Measurements from ENCODE around the gene MTAP.

MTAP gene

DNA sequence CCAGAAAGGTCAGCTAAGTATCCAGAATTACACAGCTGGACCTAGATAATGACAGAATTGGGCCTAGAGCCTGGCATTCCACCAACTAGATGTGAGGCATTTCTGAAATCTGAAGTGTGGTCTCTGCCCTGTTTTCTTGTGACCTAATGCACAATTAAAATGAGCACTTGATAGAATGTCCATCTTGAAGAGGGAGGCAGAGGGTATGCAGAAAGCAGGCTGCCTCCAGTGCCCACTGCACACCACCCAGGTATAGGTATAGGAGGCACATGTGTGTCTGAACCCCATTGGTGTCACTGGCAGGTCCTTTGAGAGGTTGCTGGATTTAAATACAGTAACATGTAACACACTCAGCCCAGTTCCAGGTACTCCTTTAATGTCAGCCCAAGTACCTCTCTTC lies 2.4 kb downstream of the MTAP start:
- no peak for DNase-seq (ENCODE audit: low read depth in 2 of 2)

DNA sequence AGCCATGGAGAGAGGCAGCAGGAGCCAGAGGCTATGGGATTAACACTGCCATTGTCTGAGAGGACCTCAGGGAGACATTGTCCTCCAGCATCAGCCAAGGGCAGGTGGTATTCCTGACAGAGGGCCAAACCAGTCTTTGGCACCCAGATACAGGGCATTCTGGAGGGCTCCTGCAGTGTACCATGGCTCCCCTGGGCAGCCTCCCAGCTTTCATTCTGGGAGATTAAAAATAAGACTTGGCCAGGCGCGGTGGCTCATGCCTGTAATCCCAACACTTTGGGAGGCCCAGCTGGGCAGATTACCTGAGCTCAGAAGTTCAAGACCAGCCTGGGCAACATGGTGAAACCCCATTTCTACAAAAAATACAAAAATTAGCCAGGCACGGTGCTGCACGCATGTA lies 4.2 kb downstream of the MTAP start:
- DNase-seq (ENCODE audit: low read depth in 2 of 2): no peak

DNA sequence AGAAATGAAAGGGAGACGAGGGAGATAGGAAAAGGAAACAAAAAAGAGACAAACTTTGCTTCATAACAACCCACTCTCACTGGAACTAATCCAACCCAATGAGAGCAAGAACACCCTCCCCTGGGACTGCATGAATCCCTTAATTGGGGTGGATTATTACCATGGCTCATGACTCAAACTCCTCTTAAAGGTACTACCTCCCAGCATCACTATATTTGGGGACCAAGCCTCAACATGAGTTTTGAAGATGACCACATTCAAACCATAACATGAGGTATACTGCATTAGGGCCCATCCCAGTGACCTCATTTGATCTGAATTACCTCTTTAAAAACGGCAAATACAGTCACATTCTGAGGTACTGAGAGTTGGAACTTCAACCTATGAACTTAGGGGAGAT lies 8.0 kb downstream of the MTAP start:
- DNase-seq (ENCODE audit: low read depth in 2 of 2): no peak

DNA sequence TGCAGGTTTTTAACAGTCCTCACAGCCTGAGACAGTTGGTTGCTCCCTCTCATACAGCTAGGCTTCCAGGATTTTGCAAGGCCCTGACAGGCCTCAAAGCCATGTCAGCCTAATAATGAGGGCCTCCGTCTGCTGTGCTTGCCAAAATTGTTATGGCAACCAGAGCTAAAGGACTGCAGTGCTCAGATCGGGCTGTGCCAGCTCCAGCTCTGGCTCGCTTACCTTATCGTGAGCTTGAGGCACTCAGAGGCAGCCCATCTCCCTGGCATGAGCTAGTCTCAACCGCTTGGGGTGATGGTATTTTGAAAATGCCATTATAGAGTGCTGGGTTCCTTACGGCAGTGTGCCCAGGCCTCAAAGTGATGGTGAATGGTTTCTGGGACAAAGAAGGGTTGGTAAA lies 8.4 kb downstream of the MTAP start:
- DNase-seq (ENCODE audit: low read depth in 2 of 2): no peak

DNA sequence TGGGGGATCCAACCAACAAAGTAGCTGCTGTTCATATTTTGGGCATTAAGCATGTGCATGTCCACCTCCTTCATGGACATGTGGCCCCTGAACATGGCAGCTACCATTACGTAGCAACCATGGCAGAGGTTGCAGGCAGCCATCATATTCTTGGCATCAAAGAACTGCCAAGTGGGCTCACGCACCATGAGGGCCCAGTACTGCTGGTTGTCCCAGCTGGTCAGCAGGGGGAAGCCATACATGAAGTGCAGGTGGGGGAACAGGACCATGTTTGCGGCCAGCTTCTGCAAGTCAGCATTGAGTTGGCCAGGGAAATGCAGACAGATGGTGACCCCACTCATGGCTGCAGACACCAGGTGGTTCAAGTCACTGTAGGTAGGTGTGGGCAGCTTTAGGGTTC lies 9.5 kb downstream of the MTAP start:
- no peak for DNase-seq (ENCODE audit: low read depth in 2 of 2)

DNA sequence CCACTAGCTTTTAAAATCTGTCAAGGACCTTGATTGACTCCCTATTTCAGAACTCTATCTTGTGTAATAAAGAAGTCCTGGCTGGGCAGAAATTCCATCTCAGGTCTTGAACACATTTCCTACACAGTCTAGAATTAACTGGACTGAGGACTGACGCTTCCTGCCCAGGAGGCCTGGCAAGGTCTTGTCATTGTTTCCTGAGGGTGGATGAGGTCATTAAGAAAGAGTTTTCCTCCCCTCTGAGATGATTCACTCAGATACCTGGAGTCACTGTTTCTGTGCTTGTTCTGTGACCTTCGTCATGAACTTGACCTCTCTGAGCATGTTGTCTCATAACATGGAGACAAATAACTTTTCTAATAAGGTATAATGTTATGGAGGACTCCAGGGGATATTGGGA lies 10.0 kb downstream of the MTAP start:
- no peak for DNase-seq (ENCODE audit: low read depth in 2 of 2)

DNA sequence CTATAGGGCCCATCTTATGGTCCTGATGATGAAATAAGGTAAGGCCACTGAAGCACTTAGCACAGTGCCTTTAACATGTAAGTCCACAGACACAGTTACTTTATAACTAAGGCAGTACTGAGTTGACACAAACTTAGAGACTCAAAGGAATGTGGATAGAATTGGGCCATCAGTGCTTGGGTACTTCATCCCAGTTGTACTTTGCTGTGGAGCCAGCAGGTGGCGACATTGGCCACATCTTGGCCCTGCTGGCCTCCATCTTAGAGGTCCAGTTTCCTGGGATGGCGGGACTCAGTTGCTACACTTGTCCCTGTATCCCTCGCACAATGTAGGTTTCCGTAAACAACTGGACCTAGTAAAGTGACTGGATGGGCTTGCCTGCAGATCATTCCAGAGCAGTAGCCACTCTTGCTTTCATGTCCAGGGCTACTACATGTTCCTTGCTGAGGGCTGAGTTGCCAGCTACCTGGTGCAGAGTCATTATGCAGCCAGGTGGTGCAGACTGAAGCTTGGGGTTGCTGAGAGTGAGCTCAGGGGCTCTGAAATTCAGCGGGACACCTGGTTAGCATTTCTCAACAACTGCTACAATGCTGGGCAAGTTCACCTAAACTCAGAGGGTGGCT lies 10.6 kb downstream of the MTAP start:
- no peak for DNase-seq (ENCODE audit: low read depth in 2 of 2)

DNA sequence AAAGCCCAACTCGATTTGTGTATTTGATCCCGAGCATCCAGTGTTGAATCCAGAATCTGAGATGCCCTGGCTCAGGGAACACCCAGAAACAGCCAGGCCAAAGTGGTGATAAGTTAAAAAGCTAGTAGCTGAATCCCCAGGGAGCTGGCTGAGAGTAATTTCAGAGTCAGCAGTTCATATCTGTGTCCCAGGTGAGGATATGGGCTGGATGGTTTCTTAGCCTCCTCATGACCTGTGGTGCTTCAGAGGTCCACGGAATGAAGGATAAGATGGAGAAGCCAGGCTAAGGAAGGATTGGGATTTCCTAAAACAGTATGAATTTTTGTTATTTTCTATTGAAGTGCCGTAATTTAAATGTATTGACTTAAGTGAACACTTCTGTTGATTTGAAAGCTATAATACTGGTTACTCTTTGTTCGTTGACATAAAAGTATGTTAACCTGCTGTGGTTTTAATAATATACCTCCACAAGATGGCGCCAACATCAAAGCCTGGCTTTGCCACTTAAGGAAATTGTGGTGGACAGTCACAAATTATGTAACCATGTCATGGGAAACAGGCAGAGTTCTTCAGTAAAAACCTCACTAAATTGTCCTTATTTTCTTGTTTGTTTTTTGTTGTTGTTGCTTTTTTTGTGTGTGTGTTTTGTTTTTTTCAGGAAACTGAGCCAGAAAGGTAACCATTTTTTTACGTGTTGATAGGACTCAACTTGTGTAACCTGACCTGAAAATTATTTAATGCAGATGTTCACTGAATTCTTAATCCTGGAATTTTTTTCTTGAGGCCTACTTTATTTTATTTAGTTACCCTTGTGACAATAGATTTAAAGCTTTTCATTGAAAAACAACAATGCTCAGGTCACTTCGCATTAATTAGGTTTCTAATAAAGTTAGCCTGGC lies 11.4 kb downstream of the MTAP start:
- DNase-seq (ENCODE audit: low read depth in 2 of 2): no peak

DNA sequence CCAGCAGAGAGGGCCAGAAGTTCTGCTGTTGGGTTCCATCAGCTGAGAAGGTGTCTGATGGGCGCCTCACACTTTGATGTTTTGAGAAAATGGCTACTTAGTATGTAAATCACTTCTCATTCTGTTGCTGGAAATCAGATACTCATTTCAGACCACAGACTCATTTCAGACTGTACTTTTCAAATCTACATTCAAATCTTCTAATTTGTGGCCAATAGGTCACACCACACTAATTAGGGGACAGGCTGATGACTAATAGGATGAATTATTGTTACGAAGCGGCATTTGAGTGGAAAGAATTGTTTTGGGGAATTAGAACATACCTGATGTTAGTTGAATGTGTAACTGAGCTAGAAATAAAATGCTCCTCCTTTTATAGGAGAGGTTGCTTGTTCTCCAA lies 13.2 kb downstream of the MTAP start:
- DNase-seq (ENCODE audit: low read depth in 2 of 2): no peak

DNA sequence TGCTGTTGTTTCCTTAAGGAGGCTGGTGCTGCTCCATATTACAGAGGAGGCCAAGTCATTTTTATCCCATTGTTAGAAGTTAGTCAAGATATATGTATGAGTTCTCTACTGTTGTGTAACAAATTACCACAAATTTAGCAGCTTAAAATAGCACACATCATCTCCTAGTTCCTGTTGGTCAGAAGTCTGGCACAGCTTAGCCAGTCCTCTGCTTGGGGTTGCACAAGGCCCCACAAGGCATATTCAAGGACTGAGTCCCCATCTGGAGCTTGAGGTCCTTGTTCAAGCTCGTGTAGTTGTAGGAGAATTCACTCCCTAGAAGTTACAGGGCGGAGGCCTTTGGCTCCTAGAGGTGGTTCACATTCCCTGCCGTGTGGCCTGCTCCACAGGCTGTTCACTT lies 14.7 kb downstream of the MTAP start:
- no peak for DNase-seq (ENCODE audit: low read depth in 2 of 2)

DNA sequence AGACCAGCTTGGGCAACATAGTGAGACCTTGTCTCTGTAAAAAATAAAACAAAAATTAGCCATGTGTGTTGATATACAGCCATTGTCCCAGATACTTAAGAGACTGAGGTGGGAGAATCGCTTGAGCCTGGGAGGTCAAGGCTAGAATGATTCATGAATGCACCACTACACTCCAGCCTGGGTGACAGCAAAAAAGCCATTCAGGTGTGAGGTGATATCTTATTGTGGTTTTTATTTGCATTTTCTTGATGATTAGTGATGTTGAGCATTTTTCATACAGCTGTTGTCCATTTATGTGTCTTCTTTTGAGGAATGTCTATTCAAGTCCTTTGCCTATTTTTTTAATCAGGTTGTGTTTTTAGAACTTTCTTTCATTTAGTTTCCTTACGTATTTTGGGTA lies 23.2 kb downstream of the MTAP start:
- DNase-seq (ENCODE audit: low read depth in 2 of 2): no peak

DNA sequence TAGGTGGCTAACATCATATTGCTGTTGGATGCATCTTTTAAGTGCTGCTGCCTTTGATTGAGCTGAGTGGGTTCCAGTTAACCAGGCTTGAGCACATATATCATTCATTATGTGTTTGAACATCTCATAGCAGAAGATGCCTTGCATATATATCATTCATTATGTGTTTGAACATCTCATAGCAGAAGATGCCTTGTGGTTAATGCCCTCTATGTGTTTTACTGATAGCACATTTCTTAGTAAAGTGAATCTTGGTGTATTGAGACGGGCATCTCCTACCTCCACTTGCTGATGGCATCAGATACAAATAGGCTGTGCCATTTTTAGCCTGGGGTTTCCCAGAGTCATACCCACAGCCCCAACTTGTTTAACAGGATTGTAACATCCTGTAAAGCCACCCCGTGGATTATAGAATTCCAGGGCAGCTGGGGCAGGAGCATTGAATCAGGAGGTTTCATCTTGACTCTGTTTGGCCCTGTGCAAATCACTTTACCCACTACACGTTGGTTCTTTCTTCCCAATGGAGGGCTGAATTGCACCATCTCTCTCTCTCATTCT lies 26.5 kb downstream of the MTAP start:
- DNase-seq (ENCODE audit: low read depth in 2 of 2): no peak

DNA sequence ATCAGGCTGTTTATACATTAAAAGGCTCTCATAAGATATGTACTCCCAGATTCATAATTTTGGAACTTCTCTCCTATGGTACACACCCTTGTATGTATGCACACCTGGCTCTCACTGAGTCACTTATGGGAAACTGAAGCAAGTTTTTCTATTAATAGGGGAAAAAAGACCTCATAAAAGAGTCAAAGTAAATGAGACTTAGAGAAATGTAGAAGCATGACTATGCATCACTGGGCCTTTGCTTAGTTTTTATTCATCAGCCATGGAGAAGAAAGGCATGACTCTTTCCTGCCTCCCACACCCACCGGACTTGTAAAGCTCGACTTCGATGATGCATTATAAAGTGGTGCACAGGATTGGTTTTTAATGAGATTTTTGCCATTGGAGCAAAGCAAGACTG lies 28.2 kb downstream of the MTAP start:
- DNase-seq (ENCODE audit: low read depth in 2 of 2): no peak

DNA sequence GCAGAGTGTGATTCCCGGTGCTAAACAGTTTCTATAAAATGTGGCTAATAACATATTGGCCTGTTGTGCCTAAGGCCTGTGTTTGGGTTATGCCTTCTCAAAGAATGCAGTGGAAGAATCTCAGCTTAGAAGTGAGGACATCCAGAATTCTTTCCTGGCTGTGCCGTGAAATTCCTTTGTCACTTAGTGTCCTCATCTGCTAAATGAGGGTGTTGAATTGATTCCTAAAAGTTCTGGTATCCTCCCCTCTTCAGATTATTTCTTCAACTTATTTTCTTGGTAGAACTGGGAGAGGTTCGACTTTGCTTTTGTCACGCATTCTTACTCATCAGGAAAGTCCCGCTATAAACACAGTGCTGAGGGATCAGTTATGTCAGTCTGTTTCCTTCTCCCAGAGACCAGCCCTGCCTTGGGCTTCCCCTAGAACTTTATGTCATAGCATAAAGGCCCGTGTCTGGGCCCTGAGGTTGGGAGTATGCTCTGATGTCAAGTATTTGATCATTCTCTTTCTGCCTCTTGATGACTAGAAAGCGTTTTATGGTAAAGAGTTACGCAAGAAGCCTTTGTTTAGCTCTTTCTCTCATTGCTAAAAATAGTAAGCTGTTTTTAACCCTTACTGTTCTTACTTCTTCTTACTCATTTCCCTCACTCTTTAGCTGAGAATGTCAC lies 29.5 kb downstream of the MTAP start:
- peak in 1 of 2 experiments; percentile 45 for DNase-seq (ENCODE audit: low read depth in 2 of 2)

DNA sequence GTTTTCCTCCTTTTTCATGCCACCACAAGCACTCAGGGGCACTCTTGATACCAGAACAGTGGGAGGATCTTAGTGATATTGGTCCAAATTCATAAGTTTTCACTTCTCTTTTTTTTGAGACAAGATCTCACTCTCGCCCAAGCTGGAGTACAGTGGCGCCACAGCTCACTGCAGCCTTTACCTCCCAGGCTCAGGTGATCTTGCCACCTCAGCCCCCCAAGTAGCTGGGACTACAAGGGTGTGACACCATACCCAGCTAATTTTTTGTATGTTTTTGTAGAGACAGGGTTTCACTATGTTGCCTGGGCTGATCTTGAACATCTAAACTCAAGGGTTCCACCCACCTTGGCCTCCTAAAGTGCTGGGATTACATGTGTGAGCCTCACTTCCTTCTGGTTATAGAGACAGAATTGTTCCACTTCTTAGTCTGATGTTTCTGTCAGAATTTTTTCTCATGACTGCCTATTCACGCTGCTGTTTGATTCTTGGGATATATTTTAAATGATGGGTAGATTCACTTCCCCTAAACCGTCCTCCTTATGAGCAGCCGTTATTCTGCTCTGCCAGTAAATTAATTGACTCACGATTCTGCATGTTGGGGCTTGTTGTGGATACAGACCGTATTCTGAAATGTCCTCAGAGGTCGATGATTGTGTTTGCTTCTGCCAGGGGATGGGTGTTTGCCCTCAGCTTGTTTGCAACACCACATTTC lies 30.8 kb downstream of the MTAP start:
- DNase-seq (ENCODE audit: low read depth in 2 of 2): no peak

DNA sequence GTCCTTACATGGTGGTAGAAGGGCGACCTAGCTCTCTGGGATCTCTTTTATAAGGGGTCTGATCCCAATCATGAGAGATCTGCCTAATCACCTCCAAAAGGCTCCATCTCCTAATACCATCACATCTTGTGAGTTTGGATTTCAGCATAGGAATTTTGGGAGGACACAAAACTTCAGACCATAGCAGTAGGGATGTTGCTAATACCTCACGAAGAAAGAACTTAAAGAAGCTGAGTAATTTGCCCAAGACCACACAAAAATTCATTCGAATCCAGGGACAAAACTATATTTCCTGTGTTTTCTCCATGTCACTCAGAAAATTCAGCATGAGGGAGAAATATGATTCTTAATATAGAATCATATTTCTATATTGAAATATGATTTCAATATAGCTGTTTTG lies 32.7 kb downstream of the MTAP start:
- no peak for DNase-seq (ENCODE audit: low read depth in 2 of 2)

DNA sequence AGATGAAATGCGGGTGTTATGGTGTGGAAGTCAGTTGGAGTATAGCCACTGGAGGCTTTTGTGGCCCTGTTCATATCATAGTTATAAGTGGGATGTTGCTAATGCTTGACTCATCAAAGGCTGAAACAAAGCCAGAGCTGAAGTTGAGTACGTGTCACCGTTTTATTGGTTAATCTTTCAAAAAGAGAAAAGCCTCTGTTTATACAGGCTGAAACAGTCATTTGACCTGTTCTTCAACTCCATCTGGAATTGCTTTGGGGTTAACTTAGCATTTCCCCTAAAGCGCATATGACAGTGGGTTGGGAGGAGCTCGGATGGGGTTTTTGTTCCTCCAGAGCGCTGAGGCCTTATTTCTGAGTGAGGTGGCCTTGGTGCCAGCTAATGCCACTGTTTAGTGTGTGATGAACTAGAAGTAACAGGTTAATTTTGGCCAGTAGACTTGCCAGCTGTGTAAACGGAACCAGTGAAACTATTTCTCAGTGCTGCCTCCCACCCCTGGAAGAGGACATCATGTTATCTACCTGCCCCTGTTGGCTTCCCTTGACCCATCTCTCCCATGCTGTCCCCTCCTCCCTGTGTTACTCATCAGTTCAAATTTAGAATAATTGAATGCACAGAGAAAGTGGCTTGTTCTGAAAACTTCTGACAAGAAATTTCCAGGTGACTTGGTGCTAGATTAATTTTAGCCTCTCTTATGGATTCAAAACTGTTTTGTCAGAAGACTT lies 34.2 kb downstream of the MTAP start:
- DNase-seq (ENCODE audit: low read depth in 2 of 2): peak; percentile 97

DNA sequence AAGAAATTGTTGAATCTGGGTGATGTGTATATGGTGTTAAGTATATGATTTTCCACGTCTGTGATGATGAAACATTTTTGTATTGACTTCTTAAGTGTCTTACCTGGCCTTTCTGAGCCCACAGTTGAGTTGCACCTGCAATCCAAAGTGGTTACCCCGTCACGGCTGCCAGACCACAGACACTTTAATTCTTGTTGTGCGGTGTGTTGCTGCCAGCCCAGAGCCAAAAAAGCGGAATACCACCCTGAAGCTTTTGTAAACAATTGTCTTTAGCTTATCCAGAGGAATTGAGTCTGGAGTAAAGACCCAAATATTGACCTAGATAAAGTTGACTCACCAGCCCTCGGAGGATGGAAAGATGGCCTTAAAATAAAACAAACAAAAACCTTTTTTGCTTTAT lies 35.1 kb downstream of the MTAP start:
- DNase-seq (ENCODE audit: low read depth in 2 of 2): no peak

DNA sequence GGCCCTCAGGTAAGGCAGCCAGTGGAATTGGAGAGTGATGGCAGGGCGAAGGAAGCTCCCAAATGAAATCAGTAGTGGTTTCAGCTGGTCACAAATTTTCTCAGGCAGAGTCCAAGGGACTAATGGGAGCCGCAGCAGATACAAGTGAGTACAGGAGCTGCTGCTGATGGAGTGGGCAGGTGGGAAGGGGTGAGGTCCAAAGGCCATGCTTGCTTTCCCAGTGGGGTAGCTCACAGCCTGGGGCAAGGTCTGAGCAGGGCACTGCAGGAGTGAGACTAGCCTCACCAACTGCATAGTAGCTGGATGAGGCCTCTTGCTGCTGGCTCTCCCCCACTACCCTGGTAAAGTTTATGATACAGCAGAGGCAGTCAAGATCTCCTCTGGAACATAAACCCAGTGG lies 38.2 kb downstream of the MTAP start:
- DNase-seq (ENCODE audit: low read depth in 2 of 2): no peak

DNA sequence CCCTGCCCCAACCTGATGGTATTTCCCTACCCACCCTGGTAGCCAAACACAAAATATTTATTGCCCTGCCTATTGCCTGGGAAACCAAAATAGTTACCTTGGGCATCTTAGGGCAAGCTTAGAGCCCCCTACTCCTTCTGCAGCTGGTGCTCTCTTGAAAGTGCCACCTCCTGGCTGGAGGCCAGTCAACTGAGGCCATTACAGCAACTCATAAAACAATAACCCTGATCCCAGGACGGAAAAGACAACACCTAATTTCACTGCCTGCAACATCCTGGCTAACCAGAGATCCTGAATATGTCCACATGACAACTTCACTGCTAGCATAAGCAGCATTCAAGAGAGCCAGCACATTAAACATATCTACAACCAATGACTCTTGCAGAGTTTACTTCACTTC lies 38.7 kb downstream of the MTAP start:
- no peak for DNase-seq (ENCODE audit: low read depth in 2 of 2)

DNA sequence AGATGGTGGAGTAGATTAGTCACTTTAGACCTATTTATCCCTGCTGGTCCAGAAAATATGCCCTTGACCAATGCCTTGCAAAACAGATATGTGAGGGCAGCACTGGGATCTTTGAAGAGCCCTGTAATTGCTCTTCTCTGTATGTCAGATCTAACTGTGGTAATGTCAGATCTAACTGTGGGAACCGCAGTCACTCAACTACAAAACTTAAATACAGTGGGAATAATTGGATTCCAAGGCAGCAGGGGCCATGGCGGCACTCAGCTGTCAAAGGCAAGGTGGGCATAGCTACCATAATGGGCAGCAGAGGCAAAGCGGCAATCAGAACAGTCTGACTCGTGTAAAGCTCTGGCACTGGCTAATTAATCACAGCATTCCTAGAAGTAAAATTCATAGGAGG lies 46.2 kb downstream of the MTAP start:
- no peak for DNase-seq (ENCODE audit: low read depth in 2 of 2)
